SK-N-SH (cell line): ENCODE data around the gene TBPL1. TPM values are rescaled to one million over a fixed set of nuclear protein-coding genes. Genes with fewer than 3 reads are reported as not detected.

ENCODE experiments used
- CTCF ChIA-PET: fragments of 300-600, 350-600 bp; formaldehyde crosslinking; extraction: SDS; loops from one replicate; lab custom pipeline; 2021; lab: Yijun Ruan, JAX
- POLR2A ChIA-PET: fragments of 350-600 bp; sonication (Branson Sonifier 250); formaldehyde crosslinking; extraction: SDS; loops from one replicate; lab custom pipeline; 2020; ENCODE audit warnings: antibody characterized with exemption, inconsistent platforms; lab: Yijun Ruan, JAX
- DNase-seq: peaks from one replicate; pipeline ENCODE4 v3.0.0; 2012
- H2AFZ ChIP-seq: fragments of 200-600 bp; sonication (generic); 2 replicates; pipeline ENCODE4 v1.8.1; 2016; ENCODE audit warnings: antibody characterized with exemption, mild to moderate bottlenecking, low read depth
- H3F3A ChIP-seq: fragments of 200-600 bp; sonication (generic); replicated peaks from 2 replicates; pipeline ENCODE3; 2016; ENCODE audit warnings: antibody characterized with exemption, mild to moderate bottlenecking; ENCODE audit not compliant: insufficient read depth
- H3K27ac ChIP-seq, 2 experiments: fragments of 200-500 bp in 1 of 2; fragments of 200-600 bp in 1 of 2; sonication (Bioruptor generic) in 1 of 2; sonication (generic), shearing (Covaris generic) in 1 of 2; 2 replicates each; pipeline versions ENCODE4 v1.5.1 to v1.6.1; 2014 to 2016; ENCODE audit warnings: low read depth in 2 of 2, inconsistent platforms in 1 of 2, low read length in 1 of 2, mild to moderate bottlenecking in 1 of 2, mixed read lengths in 1 of 2
- H3K27me3 ChIP-seq: fragments of 200-600 bp; sonication (generic), shearing (Covaris generic); 2 replicates; pipeline ENCODE4 v1.6.1; 2016; ENCODE audit warnings: mixed run types; ENCODE audit not compliant: insufficient read depth
- H3K36me3 ChIP-seq, 2 experiments: fragments of 200-500 bp in 1 of 2; fragments of 200-600 bp in 1 of 2; sonication (Bioruptor generic) in 1 of 2; sonication (generic) in 1 of 2; replicated peaks in 1 of 2; 2 replicates each; pipeline versions ENCODE3 to v1.5.1; 2014 to 2016; ENCODE audit warnings: low read length in 1 of 2, mild to moderate bottlenecking in 1 of 2; ENCODE audit not compliant: insufficient read depth in 2 of 2, control insufficient read depth in 1 of 2
- H3K4me1 ChIP-seq, 2 experiments: fragments of 200-500 bp in 1 of 2; fragments of 200-600 bp in 1 of 2; sonication (Bioruptor generic) in 1 of 2; sonication (generic), shearing (Covaris generic) in 1 of 2; 2 replicates each; pipeline versions ENCODE4 v1.5.1 to v1.6.1; 2014 to 2016; ENCODE audit warnings: low read depth in 1 of 2, low read length in 1 of 2, mixed run types in 1 of 2; ENCODE audit not compliant: insufficient read depth in 2 of 2, control insufficient read depth in 1 of 2
- H3K4me2 ChIP-seq: fragments of 200-600 bp; sonication (generic), shearing (Covaris generic); 2 replicates; pipeline ENCODE4 v1.6.1; 2017; ENCODE audit warnings: mixed run types
- H3K4me3 ChIP-seq, 2 experiments: fragments of 200-500 bp in 1 of 2; fragments of 200-600 bp in 1 of 2; sonication (Bioruptor generic) in 1 of 2; sonication (generic), shearing (Covaris generic) in 1 of 2; 2 replicates each; pipeline versions ENCODE4 v1.5.1 to v1.8.1; 2014 to 2016; ENCODE audit warnings: low read depth in 2 of 2, inconsistent platforms in 1 of 2, low read length in 1 of 2, mild to moderate bottlenecking in 1 of 2, mixed read lengths in 1 of 2, moderate library complexity in 1 of 2
- H3K79me2 ChIP-seq: fragments of 200-600 bp; sonication (generic); 2 replicates; pipeline ENCODE4 v1.8.1; 2017; ENCODE audit warnings: mild to moderate bottlenecking; ENCODE audit not compliant: insufficient read depth
- H3K9ac ChIP-seq: fragments of 200-600 bp; sonication (generic); 2 replicates; pipeline ENCODE4 v1.6.1; 2017; ENCODE audit warnings: mixed run types
- H3K9me2 ChIP-seq: fragments of 200-600 bp; sonication (generic); 2 replicates; pipeline ENCODE4 v1.6.1; 2017; ENCODE audit warnings: mixed run types
- H3K9me3 ChIP-seq: fragments of 200-600 bp; sonication (generic); 2 replicates; pipeline ENCODE4 v1.6.1; 2017; ENCODE audit warnings: mixed run types, mild to moderate bottlenecking, moderate library complexity
- H4K20me1 ChIP-seq: fragments of 200-600 bp; sonication (generic); 2 replicates; pipeline ENCODE4 v1.6.1; 2017; ENCODE audit warnings: mild to moderate bottlenecking, mixed run types; ENCODE audit not compliant: insufficient read depth
- CHD2 ChIP-seq: fragments of 150-350 bp; IDR thresholded peaks from 2 replicates; pipeline ENCODE4 v1.6.1; 2018; ENCODE audit warnings: low read length; ENCODE audit not compliant: partially characterized antibody
- EZH2phosphoT487 ChIP-seq: fragments of 200-600 bp; sonication (generic); IDR thresholded peaks from 2 replicates; pipeline ENCODE4 v1.6.1; 2017; ENCODE audit warnings: low read depth, mixed run types, mild to moderate bottlenecking, antibody characterized with exemption, moderate library complexity, borderline replicate concordance
- FOSL2 ChIP-seq: IDR thresholded peaks from 2 replicates; pipeline ENCODE4 v1.4.0; 2012; ENCODE audit warnings: low read depth, mild to moderate bottlenecking, moderate library complexity, borderline replicate concordance
- GABPA ChIP-seq: IDR thresholded peaks from 2 replicates; pipeline ENCODE4 v1.4.0; 2012; ENCODE audit warnings: low read depth, mild to moderate bottlenecking
- NFIC ChIP-seq: IDR thresholded peaks from 2 replicates; pipeline ENCODE4 v1.4.0; 2012; ENCODE audit warnings: borderline replicate concordance
- POLR2AphosphoS5 ChIP-seq: IDR thresholded peaks from 2 replicates; pipeline ENCODE4 v1.6.1; 2012; ENCODE audit warnings: low read depth, low read length
- RFX5 ChIP-seq: IDR thresholded peaks from 2 replicates; pipeline ENCODE4 v1.6.1; 2012; ENCODE audit warnings: mild to moderate bottlenecking, improper control_type of control experiment, low read length
- SIN3A ChIP-seq: IDR thresholded peaks from 2 replicates; pipeline ENCODE4 v1.6.1; 2012; ENCODE audit warnings: low read depth, mild to moderate bottlenecking, low read length, moderate library complexity, borderline replicate concordance
- SMC3 ChIP-seq: IDR thresholded peaks from 2 replicates; pipeline ENCODE4 v1.6.1; 2012; ENCODE audit warnings: low read depth, low read length, improper control_type of control experiment
- TAF1 ChIP-seq: IDR thresholded peaks from 2 replicates; pipeline ENCODE4 v1.6.1; 2012; ENCODE audit warnings: low read depth, mild to moderate bottlenecking, low read length, moderate library complexity, borderline replicate concordance
- TCF12 ChIP-seq: IDR thresholded peaks from 2 replicates; pipeline ENCODE4 v1.4.0; 2012
- USF1 ChIP-seq: IDR thresholded peaks from 2 replicates; pipeline ENCODE4 v1.4.0; 2012; ENCODE audit warnings: low read depth, borderline replicate concordance
- YY1 ChIP-seq: IDR thresholded peaks from 2 replicates; pipeline ENCODE4 v1.4.0; 2012; ENCODE audit warnings: low read depth, mild to moderate bottlenecking
- WGBS: methylation state at CpG from one replicate; pipeline ENCODE4 v1.1.6; 2017; ENCODE audit warnings: low lambda C conversion rate; 5-methylcytosine and 5-hydroxymethylcytosine counted together
- polyA plus RNA-seq, 3 experiments: library from polyadenylated mRNA; depleted of rRNA; stranded (reverse); fragments of >200 nt; gene quantifications; 2 replicates each; pipeline ENCODE4 v1.2.3, GENCODE V29; 2012
- TF ChIP-seq, protein P1 (sequence below): IDR thresholded peaks from 2 replicates; pipeline ENCODE4 v1.4.0; 2012; ENCODE audit warnings: low read depth
- TF ChIP-seq, protein P2 (sequence below): IDR thresholded peaks from 2 replicates; pipeline ENCODE4; 2012
- TF ChIP-seq, protein P3 (sequence below): IDR thresholded peaks from 2 replicates; pipeline ENCODE4 v1.6.1; 2012; ENCODE audit warnings: mild to moderate bottlenecking, low read depth, low read length, moderate library complexity

The TBPL1 gene
- polyA plus RNA-seq, 1 of the 3 experiments (the other 2 are of a cell fraction): 16.3 TPM

DNA sequence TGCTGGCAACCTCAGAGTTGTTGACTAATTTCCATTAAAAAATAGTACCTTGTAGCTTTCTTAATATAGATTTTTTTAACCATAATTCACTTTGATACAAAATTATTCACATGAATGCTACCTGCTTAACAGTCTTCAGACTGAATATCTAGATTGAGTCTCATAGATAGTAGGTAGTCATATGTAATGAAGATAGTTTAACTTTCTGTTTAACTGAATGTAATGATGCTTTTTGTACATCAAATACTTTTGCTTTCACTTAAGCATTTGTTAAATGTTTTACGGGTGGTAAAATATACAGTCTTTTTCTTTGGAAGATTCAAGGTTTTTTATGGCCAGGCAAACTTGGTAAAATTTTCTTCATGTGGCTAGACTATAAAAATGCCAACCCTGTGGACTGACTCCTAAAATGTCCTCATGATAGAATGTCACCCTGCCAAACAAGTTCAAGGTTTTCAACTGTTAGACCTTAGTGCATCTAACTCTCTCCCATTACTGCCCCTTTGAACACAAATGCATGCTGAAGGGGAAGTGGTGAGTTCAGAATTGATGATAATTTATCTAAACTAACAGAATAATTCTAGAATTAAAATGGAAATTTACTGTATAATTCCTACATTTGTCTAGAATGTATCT, 16.4 kb downstream of the TBPL1 start:
- WGBS: 100% methylated on average over 1 of the region's 1 CpG
- Histone ChIP-seq H3K4me3 (no peak overlapping the region), H3F3A (peaks cover 12% of the 10 kb centered on the region), H3K9me3 (no peaks in the 10 kb centered on the region), H3K9ac (no peak overlapping the region), H3K4me1 (peaks cover 0 to 11% of the 10 kb centered on the region in 2 experiments; a peak in 2 of 4 replicates), H2AFZ (no peak overlapping the region), H3K36me3 (no peaks in the 10 kb centered on the region), H3K9me2 (no peaks in the 10 kb centered on the region), H3K27ac (no peak overlapping the region), H4K20me1 (peaks cover 8% of the 10 kb centered on the region; the same call in 1 of the 2 replicates), H3K4me2 (no peak overlapping the region), H3K27me3 (no peaks in the 10 kb centered on the region), H3K79me2 (peaks cover 69% of the 10 kb centered on the region)
- TF ChIP-seq GABPA (no peak), FOSL2 (no peak), SMC3 (no peak), NFIC (no peak), TCF12 (no peak), YY1 (no peak), USF1 (no peak), POLR2AphosphoS5 (no peak), TAF1 (no peak), SIN3A (no peak), EZH2phosphoT487 (no peak), CHD2 (no peak), RFX5 (no peak)
- TF ChIP-seq, protein P1, sequence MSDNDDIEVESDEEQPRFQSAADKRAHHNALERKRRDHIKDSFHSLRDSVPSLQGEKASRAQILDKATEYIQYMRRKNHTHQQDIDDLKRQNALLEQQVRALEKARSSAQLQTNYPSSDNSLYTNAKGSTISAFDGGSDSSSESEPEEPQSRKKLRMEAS: no peak
- TF ChIP-seq, protein P2, sequence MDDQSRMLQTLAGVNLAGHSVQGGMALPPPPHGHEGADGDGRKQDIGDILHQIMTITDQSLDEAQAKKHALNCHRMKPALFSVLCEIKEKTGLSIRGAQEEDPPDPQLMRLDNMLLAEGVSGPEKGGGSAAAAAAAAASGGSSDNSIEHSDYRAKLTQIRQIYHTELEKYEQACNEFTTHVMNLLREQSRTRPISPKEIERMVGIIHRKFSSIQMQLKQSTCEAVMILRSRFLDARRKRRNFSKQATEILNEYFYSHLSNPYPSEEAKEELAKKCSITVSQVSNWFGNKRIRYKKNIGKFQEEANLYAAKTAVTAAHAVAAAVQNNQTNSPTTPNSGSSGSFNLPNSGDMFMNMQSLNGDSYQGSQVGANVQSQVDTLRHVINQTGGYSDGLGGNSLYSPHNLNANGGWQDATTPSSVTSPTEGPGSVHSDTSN: no peak
- TF ChIP-seq, protein P3, sequence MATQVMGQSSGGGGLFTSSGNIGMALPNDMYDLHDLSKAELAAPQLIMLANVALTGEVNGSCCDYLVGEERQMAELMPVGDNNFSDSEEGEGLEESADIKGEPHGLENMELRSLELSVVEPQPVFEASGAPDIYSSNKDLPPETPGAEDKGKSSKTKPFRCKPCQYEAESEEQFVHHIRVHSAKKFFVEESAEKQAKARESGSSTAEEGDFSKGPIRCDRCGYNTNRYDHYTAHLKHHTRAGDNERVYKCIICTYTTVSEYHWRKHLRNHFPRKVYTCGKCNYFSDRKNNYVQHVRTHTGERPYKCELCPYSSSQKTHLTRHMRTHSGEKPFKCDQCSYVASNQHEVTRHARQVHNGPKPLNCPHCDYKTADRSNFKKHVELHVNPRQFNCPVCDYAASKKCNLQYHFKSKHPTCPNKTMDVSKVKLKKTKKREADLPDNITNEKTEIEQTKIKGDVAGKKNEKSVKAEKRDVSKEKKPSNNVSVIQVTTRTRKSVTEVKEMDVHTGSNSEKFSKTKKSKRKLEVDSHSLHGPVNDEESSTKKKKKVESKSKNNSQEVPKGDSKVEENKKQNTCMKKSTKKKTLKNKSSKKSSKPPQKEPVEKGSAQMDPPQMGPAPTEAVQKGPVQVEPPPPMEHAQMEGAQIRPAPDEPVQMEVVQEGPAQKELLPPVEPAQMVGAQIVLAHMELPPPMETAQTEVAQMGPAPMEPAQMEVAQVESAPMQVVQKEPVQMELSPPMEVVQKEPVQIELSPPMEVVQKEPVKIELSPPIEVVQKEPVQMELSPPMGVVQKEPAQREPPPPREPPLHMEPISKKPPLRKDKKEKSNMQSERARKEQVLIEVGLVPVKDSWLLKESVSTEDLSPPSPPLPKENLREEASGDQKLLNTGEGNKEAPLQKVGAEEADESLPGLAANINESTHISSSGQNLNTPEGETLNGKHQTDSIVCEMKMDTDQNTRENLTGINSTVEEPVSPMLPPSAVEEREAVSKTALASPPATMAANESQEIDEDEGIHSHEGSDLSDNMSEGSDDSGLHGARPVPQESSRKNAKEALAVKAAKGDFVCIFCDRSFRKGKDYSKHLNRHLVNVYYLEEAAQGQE: no peak
- CTCF ChIA-PET: interaction anchor here (0.7 to 3.9 kb wide), 4 partner anchors 18 to 129 kb away, joined by 3 to 21 read pairs (median 5); no protein-coding TSS in a partner anchor
- no peak for DNase-seq
- POLR2A ChIA-PET: no interaction called here
